Dermis blood vessel endothelial cell (primary cell): Measurements from ENCODE around the gene NDUFC2. TPM values are rescaled to one million over a fixed set of nuclear protein-coding genes. Genes with fewer than 3 reads are reported as not detected.
"Not testable (repeated sequence)": the region's sequence is repeated elsewhere in the genome, so short reads cannot be mapped to it uniquely, and the experiment has no call there.

Source experiments
- DNase-seq: peaks from one replicate; pipeline ENCODE4 v3.0.0; 2010
- total RNA-seq: library from RNA; depleted of rRNA; stranded (reverse); fragments of >200 nt; gene quantifications from 2 replicates; pipeline ENCODE4 v1.2.3, GENCODE V29; 2014

Gene NDUFC2
- total RNA-seq, 1 donor from 2014 or later, result 67.6 TPM

DNA sequence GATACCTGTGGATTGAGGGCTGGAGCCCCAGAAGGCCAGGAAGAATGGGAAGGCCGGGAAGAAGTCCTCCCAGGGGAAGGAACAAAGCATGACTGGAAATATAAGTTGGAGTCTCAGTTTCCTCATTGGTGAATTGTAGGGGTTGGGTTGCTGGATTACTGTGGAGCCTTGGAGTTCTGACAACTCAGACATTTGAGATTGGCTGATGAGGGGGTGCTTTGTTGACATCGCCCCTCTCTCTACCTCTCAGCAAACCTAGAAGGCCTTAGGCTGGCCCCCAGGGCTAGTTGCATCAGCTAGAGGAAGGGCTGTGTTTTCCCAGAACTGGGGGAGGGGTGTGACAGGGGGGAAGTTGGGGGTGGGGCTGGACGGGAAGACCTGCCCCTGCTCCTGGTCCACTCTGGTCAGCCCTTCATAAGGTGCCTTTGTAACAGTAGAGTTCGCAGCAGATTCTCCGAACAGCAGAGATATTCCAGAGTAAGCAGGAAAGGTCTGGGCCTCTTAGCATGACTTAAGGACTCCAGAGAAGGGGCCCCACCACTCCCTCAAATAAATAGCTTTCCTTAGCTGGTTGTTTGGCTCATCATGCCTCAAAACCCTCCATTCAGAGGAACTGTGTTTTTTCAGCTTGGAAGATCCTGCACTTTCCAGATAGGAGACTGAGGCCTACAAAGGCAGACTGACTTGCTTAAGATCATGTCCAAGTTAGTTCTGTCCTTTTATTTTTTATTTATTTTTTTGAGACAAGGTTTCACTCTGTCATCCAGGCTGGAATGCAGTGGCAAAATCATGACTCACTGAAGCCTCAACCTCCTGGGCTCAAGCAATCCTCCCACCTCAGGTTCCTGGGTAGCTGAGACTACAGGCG lies 28.5 kb downstream of the NDUFC2 start:
- no peak for DNase-seq

DNA sequence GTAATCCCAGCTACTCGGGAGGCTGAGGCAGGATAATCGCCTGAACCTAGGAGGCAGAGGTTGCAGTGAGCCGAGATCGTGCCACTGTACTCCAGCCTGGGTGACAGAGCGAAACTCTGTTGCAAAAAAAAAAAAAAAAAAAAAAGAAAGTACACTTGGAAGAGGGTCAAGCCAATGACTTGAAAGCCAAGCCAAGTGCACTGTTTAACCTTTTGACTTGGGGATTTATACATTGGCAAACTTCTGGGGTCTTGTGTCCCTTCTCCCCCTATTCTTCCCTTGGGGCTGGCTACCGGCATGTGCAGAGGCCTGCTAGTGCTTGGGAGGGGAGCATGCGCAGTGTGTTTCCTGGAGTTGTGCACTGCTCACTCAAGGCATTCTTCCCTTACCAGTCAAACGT lies 30.3 kb downstream of the NDUFC2 start:
- no peak for DNase-seq

GRCh38 chr11:78048561-78048960 lies 31.1 kb downstream of the NDUFC2 start:
- no peak for DNase-seq

DNA sequence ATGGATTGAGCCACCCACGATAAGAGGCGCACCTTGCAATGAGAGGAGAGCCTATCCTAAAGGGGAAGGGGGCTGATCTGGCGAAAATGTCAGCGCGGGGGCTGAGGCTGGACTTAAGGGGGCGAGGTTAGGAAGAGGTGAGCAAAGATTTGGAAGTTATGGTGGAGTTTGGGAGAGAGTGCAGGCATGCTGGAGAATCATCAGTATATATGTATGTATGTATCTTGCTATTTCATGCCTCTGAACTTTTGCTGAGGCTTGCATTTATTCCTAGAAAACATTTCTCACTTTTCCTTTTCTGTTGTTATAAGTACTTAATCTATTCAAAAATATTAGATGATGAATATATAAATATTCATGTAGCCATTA lies 33.2 kb downstream of the NDUFC2 start:
- no peak for DNase-seq

DNA sequence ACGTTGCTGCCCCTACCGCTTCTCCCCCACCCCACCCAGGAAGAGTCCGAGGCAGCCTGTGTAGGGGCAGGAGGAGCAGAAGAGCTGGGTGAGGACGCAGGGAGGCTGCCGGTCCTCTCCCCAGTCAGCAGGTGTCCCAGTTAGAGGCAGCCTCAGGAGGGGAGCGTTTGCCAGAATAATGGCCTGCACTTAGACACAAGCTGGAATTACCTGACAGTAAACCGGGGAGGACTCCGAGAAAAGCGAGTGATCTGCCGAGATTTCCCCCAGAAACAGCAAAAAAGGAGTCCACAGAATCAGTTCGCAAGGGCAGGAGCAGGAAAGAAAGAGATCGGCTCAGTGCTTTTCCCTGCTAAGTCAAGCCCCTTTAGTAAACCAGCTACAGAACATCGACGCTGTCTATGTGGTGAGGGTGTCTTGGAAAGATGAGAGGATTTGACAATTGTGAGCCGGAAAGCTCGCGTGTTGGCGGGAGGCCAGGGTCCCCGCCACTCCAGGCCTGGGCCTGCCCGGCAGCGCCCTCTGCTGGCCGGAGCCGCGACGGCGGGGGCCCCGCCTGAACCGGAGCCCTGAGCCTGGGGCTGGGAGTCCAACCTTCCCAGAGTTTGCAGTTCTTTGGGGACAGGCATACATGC lies 33.7 kb downstream of the NDUFC2 start:
- DNase-seq, result peak; percentile 75

GRCh38 chr11:78044706-78045105 lies 35.0 kb downstream of the NDUFC2 start:
- DNase-seq, result no peak

DNA sequence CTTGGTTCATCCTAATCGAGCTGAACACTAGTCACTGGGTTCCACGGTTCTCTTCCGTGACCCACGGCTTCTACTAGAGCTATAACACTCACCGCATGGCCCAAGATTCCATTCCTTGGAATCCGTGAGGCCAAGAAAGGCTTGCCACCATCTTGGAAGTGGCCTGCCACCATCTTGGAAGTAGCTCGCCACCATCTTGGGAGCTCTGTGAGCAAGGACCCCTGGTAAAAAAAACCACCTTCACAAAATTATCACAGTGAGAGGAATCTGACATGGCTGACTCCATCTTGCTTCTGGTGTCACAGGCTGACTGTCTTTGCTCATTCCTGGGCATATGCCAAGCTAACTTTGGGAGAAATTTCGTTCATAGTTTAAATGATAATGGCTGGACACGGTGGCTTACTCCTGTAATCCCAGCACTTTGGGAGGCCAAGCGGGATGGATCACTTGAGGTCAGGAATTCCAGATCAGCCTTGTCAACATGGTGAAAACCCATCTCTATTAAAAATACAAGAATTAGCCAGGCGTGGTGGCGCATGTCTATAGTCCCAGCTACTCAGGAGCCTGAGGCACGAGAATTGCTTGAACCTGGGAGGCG lies 37.7 kb downstream of the NDUFC2 start:
- no peak for DNase-seq

- DNase-seq, result not testable (repeated sequence)
Measured at GRCh38 chr11:78041380-78041719, 38.3 kb downstream of the NDUFC2 start.

- DNase-seq, result peak; percentile 19
Measured at GRCh38 chr11:78040691-78041379, 38.8 kb downstream of the NDUFC2 start.

DNA sequence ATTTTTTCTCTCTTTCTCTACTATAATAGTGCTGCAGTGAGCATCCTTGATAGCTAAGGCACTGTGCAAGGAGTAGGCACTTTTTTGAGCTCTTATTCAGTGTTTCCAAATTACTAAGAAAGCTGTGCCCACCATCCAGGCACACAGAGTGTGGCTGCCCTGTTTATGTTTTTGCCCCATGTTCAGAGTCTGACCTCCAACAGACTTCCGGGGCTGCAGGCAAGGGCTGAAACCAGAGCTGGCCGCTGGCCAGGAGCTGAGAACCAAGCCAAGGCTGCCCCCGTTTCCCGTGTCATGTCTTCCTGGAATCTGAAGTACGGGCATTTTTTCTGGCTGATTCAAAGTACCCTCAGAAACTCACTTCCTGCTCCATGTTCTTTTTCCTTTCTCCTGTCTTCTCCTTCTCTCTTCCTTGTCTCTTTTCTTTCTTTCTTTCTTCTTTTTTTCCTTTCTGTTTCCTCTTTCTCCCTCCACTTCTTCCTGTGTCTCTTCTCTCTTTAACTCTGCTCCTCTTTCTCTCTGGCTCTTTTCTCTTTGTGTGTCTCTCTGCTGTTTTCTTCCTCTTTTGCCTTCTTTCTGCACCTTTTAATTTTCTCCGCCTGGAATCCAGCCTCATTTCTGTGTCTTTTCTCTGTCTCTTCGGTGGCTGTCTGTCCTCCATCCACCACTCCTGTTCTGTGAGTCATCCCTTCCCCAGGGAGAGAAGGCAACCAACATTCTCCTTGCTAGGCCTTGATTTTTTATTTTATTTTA lies 39.6 kb downstream of the NDUFC2 start:
- DNase-seq, result peak; percentile 72

DNA sequence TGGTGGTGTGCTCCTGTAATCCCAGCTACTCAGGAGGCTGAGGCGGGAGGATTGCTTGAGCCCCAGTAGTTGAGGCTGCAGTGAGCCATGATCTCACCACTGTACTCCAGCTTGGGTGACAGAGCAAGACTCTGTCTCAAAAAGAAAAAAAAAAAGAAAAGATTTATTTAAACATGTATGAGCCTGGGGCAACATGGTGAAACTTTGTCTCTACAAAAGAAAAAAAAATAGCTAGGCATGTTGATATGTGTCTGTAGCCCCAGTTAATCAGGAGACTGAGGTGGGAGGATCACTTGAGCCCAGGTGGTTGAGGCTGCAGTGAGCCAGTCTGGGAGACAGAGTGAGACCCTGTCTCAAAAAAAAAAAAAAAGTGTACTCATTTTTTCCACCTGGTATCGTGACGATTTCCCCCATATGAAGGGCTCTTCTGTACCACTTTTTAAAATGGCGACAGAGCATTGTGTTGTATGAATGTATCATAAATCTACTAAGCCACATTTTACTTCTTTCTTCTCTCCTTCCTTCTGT lies 40.2 kb downstream of the NDUFC2 start:
- DNase-seq, result peak; percentile 11

- DNase-seq, result peak; percentile 50
Measured at GRCh38 chr11:78038697-78039313, 40.9 kb downstream of the NDUFC2 start.

DNA sequence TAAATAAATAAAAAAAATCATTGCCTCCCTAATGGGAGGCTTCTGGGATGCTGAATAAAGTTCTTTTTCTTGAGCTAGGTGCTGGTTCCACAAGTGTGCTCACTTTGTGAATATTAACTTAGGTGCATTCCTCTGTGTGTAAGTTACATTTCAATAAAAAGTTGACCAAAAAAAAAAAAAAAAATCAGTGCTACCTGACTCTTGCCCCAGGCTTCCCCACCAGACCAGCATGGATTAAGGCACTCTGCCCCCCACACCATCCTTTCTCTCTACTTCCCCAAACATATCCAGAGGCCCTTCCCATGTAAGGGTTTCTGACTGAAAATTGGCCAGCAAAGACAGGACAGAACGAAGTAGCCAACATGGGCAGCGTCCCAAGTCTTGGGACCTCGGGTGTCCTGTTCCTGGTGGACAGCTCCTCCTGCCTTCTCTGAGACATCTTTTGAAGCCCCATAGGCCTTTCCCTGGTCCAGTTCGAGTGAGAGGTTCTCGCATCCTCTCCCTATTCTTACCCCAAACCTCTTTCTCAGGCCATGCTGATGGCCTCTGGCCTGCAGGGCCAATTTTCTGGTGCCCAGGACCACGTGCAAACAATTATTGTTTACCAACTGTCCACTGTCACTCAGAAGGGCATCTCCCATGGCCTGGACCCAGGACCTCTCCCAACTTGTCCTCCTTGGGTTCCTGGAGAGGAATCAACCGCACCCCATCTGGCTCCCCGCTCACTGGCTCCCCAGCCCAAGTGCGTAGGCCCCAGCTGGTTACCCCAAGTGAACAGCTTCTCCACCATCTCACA lies 41.6 kb downstream of the NDUFC2 start:
- no peak for DNase-seq

GRCh38 chr11:78037056-78037455 lies 42.6 kb downstream of the NDUFC2 start:
- DNase-seq, result no peak

DNA sequence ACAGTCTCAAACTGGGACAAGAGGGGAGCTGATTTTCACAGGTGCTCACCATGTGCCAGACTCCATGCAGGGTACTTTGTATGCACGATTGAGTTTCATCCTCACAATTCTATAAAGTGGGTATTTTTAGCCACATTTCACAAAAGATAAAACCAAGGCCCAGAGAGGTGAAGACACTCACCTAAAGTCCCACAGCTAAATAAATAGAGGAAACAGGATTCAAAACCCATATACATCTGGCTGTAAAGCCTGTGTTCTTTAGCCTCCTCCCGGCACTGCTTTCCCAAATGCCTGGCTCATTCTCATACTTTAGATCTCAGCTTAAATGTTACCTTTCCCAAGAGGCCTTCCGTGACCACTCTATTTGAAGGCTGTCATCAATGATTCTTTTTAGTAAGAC lies 43.3 kb downstream of the NDUFC2 start:
- no peak for DNase-seq

GRCh38 chr11:78034623-78035022 lies 45.0 kb downstream of the NDUFC2 start:
- DNase-seq, result no peak

DNA sequence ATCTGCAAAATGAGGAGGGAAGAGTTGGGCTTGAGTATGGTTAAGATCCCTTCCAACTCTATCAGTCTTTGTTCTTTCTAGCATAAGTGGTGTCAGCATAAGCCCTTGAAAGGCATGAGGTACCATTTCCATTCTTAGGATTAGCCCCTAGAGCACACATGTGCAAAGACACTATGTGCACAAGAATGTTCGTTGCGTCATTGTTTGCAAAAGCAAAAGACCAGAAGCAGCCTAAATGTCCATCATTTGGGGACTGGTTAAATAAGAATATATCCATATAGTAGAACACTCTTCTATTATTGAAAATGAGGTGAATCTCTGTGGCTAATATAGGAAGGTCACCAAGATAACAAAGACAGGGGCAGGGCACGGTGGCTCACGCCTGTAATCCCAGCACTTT lies 46.6 kb downstream of the NDUFC2 start:
- no peak for DNase-seq

DNA sequence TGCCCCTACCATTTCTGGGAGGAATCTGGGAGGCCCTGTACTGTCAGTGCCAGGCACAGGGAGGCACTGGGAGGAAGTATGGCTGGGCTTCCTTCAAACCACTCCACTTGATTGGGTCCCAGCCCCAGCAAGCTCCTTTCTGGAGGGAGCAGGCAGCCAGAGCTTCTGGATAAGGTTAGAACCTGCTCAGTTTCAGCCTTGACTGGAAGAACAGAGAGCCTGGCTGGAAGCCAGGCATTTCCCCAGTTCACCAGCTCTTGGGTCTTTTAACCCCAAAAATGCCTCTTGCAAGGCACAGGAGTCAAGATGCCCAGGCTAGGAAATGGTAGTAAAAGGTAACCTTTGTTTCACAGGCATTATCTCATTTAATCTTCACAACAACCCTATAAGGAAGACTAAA lies 47.6 kb downstream of the NDUFC2 start:
- DNase-seq, result no peak

GRCh38 chr11:78031629-78032028 lies 48.0 kb downstream of the NDUFC2 start:
- DNase-seq, result no peak

DNA sequence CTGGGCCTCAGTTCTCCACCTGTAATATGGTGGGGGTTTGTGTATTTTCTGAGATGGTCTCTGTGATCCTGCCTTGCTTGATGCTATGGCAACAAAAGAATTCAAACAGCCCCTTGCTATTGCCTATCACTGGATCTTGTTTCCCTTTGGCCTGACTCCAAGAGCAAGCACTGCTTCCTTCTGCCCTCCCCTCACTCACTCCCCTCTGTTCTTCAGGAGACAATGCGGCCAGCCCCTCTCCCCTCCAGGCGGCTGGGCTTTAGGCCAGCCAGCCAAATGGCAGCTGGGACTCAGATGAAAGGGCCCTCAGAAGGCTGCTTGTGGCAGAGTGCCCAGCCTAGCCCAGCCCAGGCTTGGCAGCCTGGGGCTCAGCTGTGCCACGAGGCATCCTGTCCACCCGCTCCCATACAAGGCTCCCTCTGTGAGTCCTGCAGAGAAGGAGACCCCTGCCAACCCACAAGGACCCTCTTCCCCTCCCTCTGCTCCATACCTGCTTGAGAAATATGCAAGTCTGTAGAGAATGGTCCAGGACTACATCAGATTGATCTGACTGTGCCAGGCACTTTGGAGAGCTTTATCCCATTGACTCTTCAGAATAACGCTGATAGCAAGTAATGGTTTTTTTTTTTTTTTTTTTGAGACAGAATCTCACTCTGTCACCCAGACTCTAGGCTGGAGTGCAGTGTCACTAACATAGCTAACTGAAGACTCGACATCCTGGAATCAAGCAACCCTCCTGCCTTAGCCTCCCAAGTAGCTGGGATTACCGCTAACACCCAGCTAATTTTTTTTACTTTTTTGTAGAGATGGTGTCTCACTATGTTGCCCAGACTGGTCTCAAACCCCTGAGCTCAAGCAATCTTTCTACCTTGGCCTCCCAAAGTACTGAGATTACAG lies 49.0 kb downstream of the NDUFC2 start:
- peak; percentile 94 for DNase-seq
